Stimulated activated CD8-positive, alpha-beta memory T cell treated with anti-CD3 and anti-CD28 coated beads, Interleukin-12 subunit alpha, Interleukin-12 subunit beta, amount 100 ng/mL, for 24 hours (primary cell): ENCODE data around the gene C3orf20.

Experiments used
- DNase-seq: peaks from one replicate; pipeline ENCODE4 v3.0.0-alpha.2; 2020; ENCODE audit errors: extremely low read depth

C3orf20 gene

GRCh38 chr3:14758297-14758696, 83.4 kb downstream of the C3orf20 start:
- DNase-seq: no peak

- no peak for DNase-seq
These were observed 84.0 kb downstream of the C3orf20 start for GRCh38 chr3:14758959-14759358.

- no peak for DNase-seq
These were observed 85.2 kb downstream of the C3orf20 start for GRCh38 chr3:14760185-14760584.

- no peak for DNase-seq
These were observed 86.3 kb downstream of the C3orf20 start for GRCh38 chr3:14761121-14761672.

- DNase-seq: no peak
These were observed 86.9 kb downstream of the C3orf20 start for GRCh38 chr3:14761866-14762265.

GRCh38 chr3:14762701-14763100, 87.8 kb downstream of the C3orf20 start:
- no peak for DNase-seq

- DNase-seq: no peak
These were observed 89.6 kb downstream of the C3orf20 start for GRCh38 chr3:14764331-14765059.

GRCh38 chr3:14765060-14765400, 90.1 kb downstream of the C3orf20 start:
- no peak for DNase-seq

- no peak for DNase-seq
These were observed 90.9 kb downstream of the C3orf20 start for GRCh38 chr3:14765576-14766427.

GRCh38 chr3:14766428-14767244, 91.7 kb downstream of the C3orf20 start:
- no peak for DNase-seq

- no peak for DNase-seq
These were observed 92.5 kb downstream of the C3orf20 start for GRCh38 chr3:14767245-14768051.

GRCh38 chr3:14768182-14768790, 93.3 kb downstream of the C3orf20 start:
- no peak for DNase-seq

- no peak for DNase-seq
These were observed 93.9 kb downstream of the C3orf20 start for GRCh38 chr3:14768881-14769280.

GRCh38 chr3:14769544-14770325, 94.8 kb downstream of the C3orf20 start:
- DNase-seq: no peak

- DNase-seq: no peak
These were observed 95.7 kb downstream of the C3orf20 start for GRCh38 chr3:14770591-14770990.

- no peak for DNase-seq
These were observed 96.9 kb downstream of the C3orf20 start for GRCh38 chr3:14771593-14772497.

GRCh38 chr3:14772533-14773138, 97.7 kb downstream of the C3orf20 start:
- DNase-seq: no peak

GRCh38 chr3:14773281-14773680, 98.3 kb downstream of the C3orf20 start:
- no peak for DNase-seq
